ENCODE results near the gene GRIK4. TPM values are rescaled to one million over a fixed set of nuclear protein-coding genes. Genes with fewer than 3 reads are reported as not detected.

Gene GRIK4
- total and polyA plus RNA-seq, 2 donors from 2014 or later, result 0.25 TPM; not detected in 1

DNA sequence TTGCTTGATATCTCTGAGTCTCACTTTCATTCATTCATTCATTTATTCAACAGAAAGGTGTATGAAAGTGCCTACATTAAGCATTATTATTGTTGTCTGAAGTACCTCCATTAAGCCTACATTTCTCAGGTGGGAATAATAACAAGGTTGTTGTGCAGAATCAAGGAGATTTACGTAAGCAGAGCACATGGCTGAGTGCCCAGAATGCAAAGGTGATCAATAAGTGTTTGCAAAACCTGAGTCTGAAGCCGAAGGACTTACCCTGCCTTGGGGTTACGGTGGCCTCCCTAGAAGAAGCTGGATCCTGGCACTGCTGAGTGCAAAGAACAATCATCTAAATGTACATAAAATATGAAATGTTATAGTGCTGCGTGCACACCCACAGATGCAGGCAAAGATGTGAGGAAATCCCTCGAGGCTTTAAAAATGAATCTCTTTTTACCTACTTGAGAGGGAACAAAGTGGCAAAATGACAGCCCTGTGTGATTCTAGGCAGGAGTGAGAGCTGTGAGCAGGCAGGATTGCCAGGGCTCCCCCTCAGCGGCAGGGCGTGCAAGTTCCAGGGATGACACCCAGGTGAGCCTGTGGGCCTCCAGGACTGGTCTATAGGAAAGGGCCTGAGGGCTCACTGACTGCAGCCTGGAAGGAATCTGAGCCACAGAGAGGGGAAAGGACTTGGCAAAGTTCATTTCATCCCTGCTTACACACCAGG lies 379.2 kb downstream of the GRIK4 start:
- Histone ChIP-seq H3K9ac (ENCODE audit: low read length in 3 of 3) (no peak overlapping the region), H3K36me3 (ENCODE audit: control insufficient read depth in 2 of 3, insufficient read depth in 3 of 3, low read length in 3 of 3) (no peaks in the 10 kb centered on the region), H3K27me3 (ENCODE audit: control insufficient read depth, insufficient read depth, low read length) (no peaks in the 10 kb centered on the region), H3K9me3 (ENCODE audit: control insufficient read depth in 2 of 3, insufficient read depth in 1 of 3, low read length in 3 of 3) (peaks cover 0 to 5% (median 0%) of the 10 kb centered on the region in 3 donors), H3K4me1 (ENCODE audit: control insufficient read depth in 2 of 3, insufficient read depth in 2 of 3, low read depth in 1 of 3, low read length in 3 of 3) (no peaks in the 10 kb centered on the region), H3K4me3 (ENCODE audit: low read length in 3 of 3) (no peak overlapping the region), H3K27ac (ENCODE audit: low read depth in 2 of 2, low read length in 2 of 2) (no peak overlapping the region)
- intact Hi-C loops (cut with DNase I), result no loop called here
- no peak for DNase-seq
- FAIRE-seq, result no peak
- TF ChIP-seq, protein P1, sequence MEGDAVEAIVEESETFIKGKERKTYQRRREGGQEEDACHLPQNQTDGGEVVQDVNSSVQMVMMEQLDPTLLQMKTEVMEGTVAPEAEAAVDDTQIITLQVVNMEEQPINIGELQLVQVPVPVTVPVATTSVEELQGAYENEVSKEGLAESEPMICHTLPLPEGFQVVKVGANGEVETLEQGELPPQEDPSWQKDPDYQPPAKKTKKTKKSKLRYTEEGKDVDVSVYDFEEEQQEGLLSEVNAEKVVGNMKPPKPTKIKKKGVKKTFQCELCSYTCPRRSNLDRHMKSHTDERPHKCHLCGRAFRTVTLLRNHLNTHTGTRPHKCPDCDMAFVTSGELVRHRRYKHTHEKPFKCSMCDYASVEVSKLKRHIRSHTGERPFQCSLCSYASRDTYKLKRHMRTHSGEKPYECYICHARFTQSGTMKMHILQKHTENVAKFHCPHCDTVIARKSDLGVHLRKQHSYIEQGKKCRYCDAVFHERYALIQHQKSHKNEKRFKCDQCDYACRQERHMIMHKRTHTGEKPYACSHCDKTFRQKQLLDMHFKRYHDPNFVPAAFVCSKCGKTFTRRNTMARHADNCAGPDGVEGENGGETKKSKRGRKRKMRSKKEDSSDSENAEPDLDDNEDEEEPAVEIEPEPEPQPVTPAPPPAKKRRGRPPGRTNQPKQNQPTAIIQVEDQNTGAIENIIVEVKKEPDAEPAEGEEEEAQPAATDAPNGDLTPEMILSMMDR (IDR thresholded peaks at IDR 0.05; ENCODE audit: borderline replicate concordance, extremely low read depth, insufficient read depth), result no peak

DNA sequence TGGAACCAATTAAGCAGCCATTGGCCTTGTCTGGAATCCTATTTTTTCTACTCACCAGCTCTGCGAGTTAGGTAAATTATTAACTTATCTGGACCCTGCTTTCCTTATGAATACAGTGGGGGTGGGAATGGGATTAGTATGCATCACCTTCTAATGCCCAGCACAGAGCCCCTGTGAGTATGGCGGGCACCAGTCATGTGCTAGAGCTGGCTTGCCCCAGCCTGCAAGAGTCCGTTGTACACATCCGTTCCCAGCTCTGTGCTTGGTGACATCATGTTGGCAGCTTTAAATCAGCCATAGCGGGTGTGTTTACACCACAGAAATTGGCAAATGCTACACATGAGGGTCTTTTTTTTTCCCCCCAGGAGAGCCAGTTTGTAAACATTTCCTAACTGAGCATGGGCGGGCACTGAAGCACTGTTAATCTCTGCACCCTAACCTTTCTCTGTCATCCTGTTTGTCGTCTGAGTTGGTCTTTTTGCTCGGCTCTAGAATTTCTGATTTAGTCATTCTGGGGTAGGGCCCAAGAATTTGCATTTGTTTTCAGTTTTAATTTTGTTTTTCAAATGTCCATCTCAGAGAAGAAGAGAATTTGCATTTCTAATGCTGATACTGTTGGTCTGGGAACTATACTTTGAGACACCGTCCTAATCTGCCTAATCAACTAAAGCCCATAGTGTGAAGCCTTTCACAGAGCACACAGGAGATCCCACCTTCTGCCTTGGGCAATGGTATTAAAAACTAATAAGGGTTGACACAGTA lies 382.1 kb downstream of the GRIK4 start:
- no peak overlapping the region for H3K4me3 ChIP-seq (ENCODE audit: low read length in 3 of 3)
- no peak overlapping the region for H3K9ac ChIP-seq (ENCODE audit: low read length in 3 of 3)
- H3K27ac ChIP-seq (ENCODE audit: low read depth in 2 of 2, low read length in 2 of 2), result no peak overlapping the region
- H3K4me1 ChIP-seq (ENCODE audit: control insufficient read depth in 2 of 3, insufficient read depth in 2 of 3, low read depth in 1 of 3, low read length in 3 of 3), result no peaks in the 10 kb centered on the region
- TF ChIP-seq, protein P1 (IDR thresholded peaks at IDR 0.05; ENCODE audit: borderline replicate concordance, extremely low read depth, insufficient read depth), result no peak
- H3K9me3 ChIP-seq (ENCODE audit: control insufficient read depth in 2 of 3, insufficient read depth in 1 of 3, low read length in 3 of 3), result no peaks in the 10 kb centered on the region
- intact Hi-C loops (cut with DNase I), result no loop called here
- no peaks in the 10 kb centered on the region for H3K27me3 ChIP-seq (ENCODE audit: control insufficient read depth, insufficient read depth, low read length)
- DNase-seq (peak in 3 of 5 donors; percentile 26 to 61 (median 60)), FAIRE-seq (no peak)
- H3K36me3 ChIP-seq (ENCODE audit: control insufficient read depth in 2 of 3, insufficient read depth in 3 of 3, low read length in 3 of 3), result no peaks in the 10 kb centered on the region

DNA sequence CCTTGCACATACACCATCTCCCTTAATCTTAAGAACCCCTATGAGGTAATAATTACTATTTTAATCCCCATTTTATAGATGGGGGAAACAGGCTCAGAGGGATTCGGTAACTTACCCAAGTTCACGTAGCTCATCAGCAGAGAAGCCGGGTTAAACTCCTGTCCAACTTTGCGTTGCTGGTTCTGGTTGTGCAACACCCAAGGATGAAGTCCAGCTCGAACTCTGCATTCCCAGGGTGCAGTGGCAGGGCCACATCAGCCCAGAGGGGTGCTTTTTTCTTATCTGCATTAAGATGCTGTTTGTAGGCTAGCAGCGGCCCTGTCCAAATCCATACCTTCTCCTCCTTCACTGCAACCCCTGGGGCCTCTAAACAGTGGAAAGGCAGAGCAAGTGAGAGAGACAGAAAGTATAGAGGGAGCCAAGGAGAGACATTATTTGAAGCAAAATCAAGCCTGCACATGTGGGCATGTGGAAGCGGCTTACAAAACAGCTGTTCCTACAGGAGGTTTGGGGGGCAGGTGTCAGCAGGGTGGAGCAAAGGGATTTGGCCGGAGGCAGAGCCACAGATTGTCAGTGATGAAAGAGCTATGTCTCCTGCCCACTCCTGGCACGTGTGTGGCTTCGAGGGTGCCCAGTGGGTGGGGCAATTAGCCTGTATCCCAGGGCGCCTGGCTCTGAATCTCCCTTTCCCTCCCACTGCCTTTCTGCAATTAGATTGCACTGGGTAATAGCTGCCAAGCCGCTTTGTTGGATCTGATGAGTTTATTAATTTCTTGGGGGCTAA lies 382.8 kb downstream of the GRIK4 start:
- no peaks in the 10 kb centered on the region for H3K4me1 ChIP-seq (ENCODE audit: control insufficient read depth in 2 of 3, insufficient read depth in 2 of 3, low read depth in 1 of 3, low read length in 3 of 3)
- TF ChIP-seq, protein P1 (IDR thresholded peaks at IDR 0.05; ENCODE audit: borderline replicate concordance, extremely low read depth, insufficient read depth), result no peak
- no peak for FAIRE-seq
- no peaks in the 10 kb centered on the region for H3K36me3 ChIP-seq (ENCODE audit: control insufficient read depth in 2 of 3, insufficient read depth in 3 of 3, low read length in 3 of 3)
- H3K9ac ChIP-seq (ENCODE audit: low read length in 3 of 3), result no peak overlapping the region
- H3K27ac ChIP-seq (ENCODE audit: low read depth in 2 of 2, low read length in 2 of 2), result no peak overlapping the region
- no peaks in the 10 kb centered on the region for H3K9me3 ChIP-seq (ENCODE audit: control insufficient read depth in 2 of 3, insufficient read depth in 1 of 3, low read length in 3 of 3)
- no peak for DNase-seq
- H3K27me3 ChIP-seq (ENCODE audit: control insufficient read depth, insufficient read depth, low read length), result no peaks in the 10 kb centered on the region
- H3K4me3 ChIP-seq (ENCODE audit: low read length in 3 of 3), result no peak overlapping the region
- intact Hi-C loops (cut with DNase I), result no loop called here

Data from kidney (tissue), 14 donors.